ENCODE measurements around the gene ADAMTS17.

DNA sequence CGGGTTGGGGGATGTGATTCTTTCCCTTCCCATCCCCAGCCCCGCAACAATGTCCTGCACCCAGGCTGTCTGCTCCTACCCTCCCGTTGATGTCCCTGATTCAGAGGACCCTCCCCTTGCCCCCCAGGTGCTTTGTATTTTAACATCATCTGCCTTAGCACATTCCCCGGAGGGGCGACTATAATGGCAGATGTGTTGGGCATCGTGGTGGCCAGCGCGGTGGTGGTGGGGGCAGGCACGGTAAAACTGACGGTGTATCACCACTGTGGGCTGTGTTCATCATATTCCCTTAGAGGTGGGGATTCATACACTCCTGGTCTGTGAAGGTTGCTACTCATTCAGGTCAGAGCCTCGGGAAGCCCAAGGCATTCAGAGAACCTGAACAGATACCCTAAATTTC is 173.0 kb downstream of the ADAMTS17 start:
- TF ChIP-seq, protein P1, sequence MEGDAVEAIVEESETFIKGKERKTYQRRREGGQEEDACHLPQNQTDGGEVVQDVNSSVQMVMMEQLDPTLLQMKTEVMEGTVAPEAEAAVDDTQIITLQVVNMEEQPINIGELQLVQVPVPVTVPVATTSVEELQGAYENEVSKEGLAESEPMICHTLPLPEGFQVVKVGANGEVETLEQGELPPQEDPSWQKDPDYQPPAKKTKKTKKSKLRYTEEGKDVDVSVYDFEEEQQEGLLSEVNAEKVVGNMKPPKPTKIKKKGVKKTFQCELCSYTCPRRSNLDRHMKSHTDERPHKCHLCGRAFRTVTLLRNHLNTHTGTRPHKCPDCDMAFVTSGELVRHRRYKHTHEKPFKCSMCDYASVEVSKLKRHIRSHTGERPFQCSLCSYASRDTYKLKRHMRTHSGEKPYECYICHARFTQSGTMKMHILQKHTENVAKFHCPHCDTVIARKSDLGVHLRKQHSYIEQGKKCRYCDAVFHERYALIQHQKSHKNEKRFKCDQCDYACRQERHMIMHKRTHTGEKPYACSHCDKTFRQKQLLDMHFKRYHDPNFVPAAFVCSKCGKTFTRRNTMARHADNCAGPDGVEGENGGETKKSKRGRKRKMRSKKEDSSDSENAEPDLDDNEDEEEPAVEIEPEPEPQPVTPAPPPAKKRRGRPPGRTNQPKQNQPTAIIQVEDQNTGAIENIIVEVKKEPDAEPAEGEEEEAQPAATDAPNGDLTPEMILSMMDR (conservative IDR thresholded peaks at IDR 0.05), result no peak
- TF ChIP-seq ZFX (IDR thresholded peaks at IDR 0.05), result no peak
